Natural killer cell treated with Interleukin-12 subunit alpha and Interleukin-12 subunit beta and Interleukin-15 and Interleukin-18, amount 100 ng/mL, for 72 hours (primary cell): ENCODE results near the gene ATRNL1. TPM values are rescaled to one million over a fixed set of nuclear protein-coding genes. Genes with fewer than 3 reads are reported as not detected.
"Not testable (repeated sequence)": the region's sequence is repeated elsewhere in the genome, so short reads cannot be mapped to it uniquely, and the experiment has no call there.

Experiments
- ATAC-seq, 2 donors: fragments of 150-1000 bp; cut with Tn5 transposase in 1 of 2; sonication (Bioruptor Pico), chemical (Tn5 transposase) in 1 of 2; 2 replicates each; pipeline ENCODE4 v1.10.0; 2021
- DNase-seq: peaks from one replicate; pipeline ENCODE4 v3.0.0; 2022; ENCODE audit warnings: low spot score
- H3K27ac Mint-ChIP-seq, 2 donors: 1 replicate in 1 of 2; 2 replicates in 1 of 2; pipeline ENCODE4 v1.8.0; 2022; ENCODE audit warnings: mixed read lengths in 2 of 2, mild to moderate bottlenecking in 1 of 2, moderate library complexity in 1 of 2
- H3K27me3 Mint-ChIP-seq, 2 donors: 1 replicate in 1 of 2; 2 replicates in 1 of 2; pipeline ENCODE4 v1.8.0; 2022; ENCODE audit warnings: mixed read lengths in 2 of 2
- H3K36me3 Mint-ChIP-seq: one replicate; pipeline ENCODE4 v1.8.0; 2022; ENCODE audit warnings: mixed read lengths
- H3K4me1 Mint-ChIP-seq, 2 donors: 1 replicate in 1 of 2; 2 replicates in 1 of 2; pipeline ENCODE4 v1.8.0; 2022; ENCODE audit warnings: low read depth in 2 of 2, mixed read lengths in 2 of 2, mild to moderate bottlenecking in 1 of 2
- H3K4me3 Mint-ChIP-seq: one replicate; pipeline ENCODE4 v1.8.0; 2022; ENCODE audit warnings: mixed read lengths
- H3K9me3 Mint-ChIP-seq: 2 replicates; pipeline ENCODE4 v1.8.0; 2022; ENCODE audit warnings: mixed read lengths
- total RNA-seq, 2 donors: library from RNA; stranded (reverse); gene quantifications; one replicate each; pipeline ENCODE4 v1.2.3, GENCODE V29; 2022

Gene ATRNL1
- total RNA-seq, 2 donors from 2014 or later = not detected

- Mint-ChIP-seq H3K4me1 (peaks cover 3 to 11% of the 10 kb centered on the region in 2 donors), H3K27ac (no peak overlapping the region), H3K27me3 (no peaks in the 10 kb centered on the region), H3K4me3 (no peak overlapping the region), H3K36me3 (no peaks in the 10 kb centered on the region), H3K9me3 (no peaks in the 10 kb centered on the region)
- DNase-seq (no peak), ATAC-seq (no peak)
Observed at GRCh38 chr10:115209133-115209532, 116.0 kb downstream of the ATRNL1 start.

- no peak for ATAC-seq
- Mint-ChIP-seq H3K9me3 (no peaks in the 10 kb centered on the region), H3K36me3 (no peaks in the 10 kb centered on the region)
Observed at GRCh38 chr10:115214829-115215228, 121.7 kb downstream of the ATRNL1 start.

GRCh38 chr10:115219203-115219602 lies 126.0 kb downstream of the ATRNL1 start:
- H3K27me3 Mint-ChIP-seq = no peaks in the 10 kb centered on the region
- no peaks in the 10 kb centered on the region for H3K36me3 Mint-ChIP-seq
- H3K27ac Mint-ChIP-seq = no peak overlapping the region
- no peaks in the 10 kb centered on the region for H3K4me1 Mint-ChIP-seq
- H3K4me3 Mint-ChIP-seq = no peak overlapping the region
- H3K9me3 Mint-ChIP-seq = no peaks in the 10 kb centered on the region
- no peak for ATAC-seq
- DNase-seq = no peak

More at GRCh38 chr10:115214829-115215228, 121.7 kb downstream of the ATRNL1 start:
- no peaks in the 10 kb centered on the region for H3K27me3 Mint-ChIP-seq
- H3K4me3 Mint-ChIP-seq = no peak overlapping the region
- no peaks in the 10 kb centered on the region for H3K4me1 Mint-ChIP-seq
- no peak for DNase-seq
- no peak overlapping the region for H3K27ac Mint-ChIP-seq

DNA sequence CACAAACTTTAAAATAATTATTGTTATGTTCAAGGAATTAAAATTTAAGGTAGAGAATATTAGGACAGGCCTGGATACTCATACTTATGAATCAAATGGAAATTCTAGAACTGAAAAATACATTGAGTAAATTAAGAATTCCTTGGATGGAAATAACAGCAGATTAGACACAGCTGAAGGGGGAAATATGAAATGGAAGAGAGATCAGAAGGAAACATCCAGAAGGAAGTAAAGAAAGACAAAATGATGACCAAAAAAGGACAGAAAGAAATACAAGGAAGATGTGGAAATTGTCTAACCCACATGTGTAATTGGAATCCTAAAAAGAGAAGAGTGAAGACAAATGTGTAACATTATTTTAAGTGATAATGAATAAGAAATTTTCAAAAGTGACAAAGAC lies 128.9 kb downstream of the ATRNL1 start:
- Mint-ChIP-seq H3K36me3 (no peaks in the 10 kb centered on the region), H3K27ac (no peak overlapping the region), H3K9me3 (no peaks in the 10 kb centered on the region), H3K4me3 (no peak overlapping the region), H3K27me3 (no peaks in the 10 kb centered on the region), H3K4me1 (no peaks in the 10 kb centered on the region)
- no peak for ATAC-seq
- no peak for DNase-seq

DNA sequence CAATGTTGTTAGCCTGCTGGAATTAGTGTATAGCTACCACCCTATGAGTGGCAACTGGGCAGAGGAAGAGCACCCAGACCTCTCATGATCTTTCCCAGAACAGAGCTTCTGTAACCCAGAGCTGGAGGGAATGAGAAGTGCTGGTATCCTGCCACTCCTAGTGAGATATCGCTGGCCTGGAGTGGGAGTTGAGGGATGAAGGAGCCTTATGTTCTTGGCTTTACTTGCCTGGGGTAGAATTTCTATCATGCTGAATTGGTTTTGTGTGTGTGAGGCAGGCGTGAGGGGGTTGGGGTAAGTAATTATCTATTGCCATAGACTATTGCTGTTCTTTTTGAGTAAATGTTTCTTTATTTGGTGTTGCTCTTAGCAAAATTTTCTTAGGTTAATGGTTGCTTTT lies 146.6 kb downstream of the ATRNL1 start:
- Mint-ChIP-seq H3K36me3 (no peaks in the 10 kb centered on the region), H3K9me3 (peaks cover 5% of the 10 kb centered on the region), H3K27me3 (no peaks in the 10 kb centered on the region), H3K4me3 (no peak overlapping the region), H3K27ac (no peak overlapping the region), H3K4me1 (no peaks in the 10 kb centered on the region)
- DNase-seq (no peak), ATAC-seq (no peak)

- H3K4me3 Mint-ChIP-seq = no peak overlapping the region
- ATAC-seq = no peak
Observed at GRCh38 chr10:115250784-115251183, 157.6 kb downstream of the ATRNL1 start.

GRCh38 chr10:115253765-115254164 lies 160.6 kb downstream of the ATRNL1 start:
- not testable (repeated sequence) for H3K36me3 Mint-ChIP-seq, DNase-seq, H3K4me1 Mint-ChIP-seq, H3K27ac Mint-ChIP-seq, ATAC-seq, H3K27me3 Mint-ChIP-seq, H3K4me3 Mint-ChIP-seq
- peaks cover 24% of the 10 kb centered on the region for H3K9me3 Mint-ChIP-seq

More at GRCh38 chr10:115250784-115251183, 157.6 kb downstream of the ATRNL1 start:
- peaks cover 8% of the 10 kb centered on the region for H3K9me3 Mint-ChIP-seq
- no peak for DNase-seq
- H3K36me3 Mint-ChIP-seq = no peaks in the 10 kb centered on the region
- H3K27ac Mint-ChIP-seq = no peak overlapping the region
- H3K27me3 Mint-ChIP-seq = no peaks in the 10 kb centered on the region
- no peaks in the 10 kb centered on the region for H3K4me1 Mint-ChIP-seq

- Mint-ChIP-seq H3K4me1 (no peaks in the 10 kb centered on the region), H3K4me3 (no peak overlapping the region), H3K36me3 (no peaks in the 10 kb centered on the region), H3K27ac (no peak overlapping the region), H3K27me3 (no peaks in the 10 kb centered on the region), H3K9me3 (peaks cover 10% of the 10 kb centered on the region)
- ATAC-seq (no peak), DNase-seq (no peak)
Observed at GRCh38 chr10:115272482-115272881, 179.3 kb downstream of the ATRNL1 start.

- no peaks in the 10 kb centered on the region for H3K27me3 Mint-ChIP-seq
- H3K9me3 Mint-ChIP-seq = peaks cover 7% of the 10 kb centered on the region
- no peaks in the 10 kb centered on the region for H3K4me1 Mint-ChIP-seq
- no peak overlapping the region for H3K27ac Mint-ChIP-seq
- no peaks in the 10 kb centered on the region for H3K36me3 Mint-ChIP-seq
- no peak for ATAC-seq
- no peak overlapping the region for H3K4me3 Mint-ChIP-seq
- DNase-seq = no peak
Observed at GRCh38 chr10:115278294-115278693, 185.1 kb downstream of the ATRNL1 start.

DNA sequence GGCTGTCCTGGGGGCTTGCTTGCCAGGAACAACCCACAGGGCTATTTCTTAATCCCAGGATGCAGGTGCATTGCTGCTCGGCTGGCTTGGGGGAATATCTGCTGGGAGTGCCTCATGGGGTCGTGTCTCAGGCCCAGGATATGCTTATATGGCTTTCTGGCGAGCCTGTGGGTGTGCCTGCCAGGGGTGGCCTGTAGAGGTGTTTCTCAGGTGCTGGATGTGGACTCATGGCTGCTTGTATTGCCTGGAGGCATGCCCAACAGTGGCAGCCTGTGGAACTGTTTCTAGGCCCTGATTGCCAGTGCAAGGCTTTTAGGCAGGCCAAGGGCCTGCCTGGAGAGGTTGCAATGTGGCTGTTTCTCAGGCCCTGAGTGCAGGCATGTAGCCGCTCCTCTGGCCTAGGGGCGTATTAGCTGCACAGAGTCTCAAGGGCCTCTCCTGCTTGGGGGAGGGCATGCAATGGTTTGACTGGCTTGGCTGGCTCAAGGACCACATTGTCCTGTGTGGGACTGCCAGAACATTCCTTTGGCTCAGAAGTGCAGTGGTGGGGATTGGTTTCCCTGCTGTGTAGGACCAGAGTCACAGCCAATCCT lies 202.1 kb downstream of the ATRNL1 start:
- Mint-ChIP-seq H3K4me3 (no peak overlapping the region), H3K36me3 (peaks cover 8% of the 10 kb centered on the region), H3K27ac (no peak overlapping the region), H3K27me3 (no peaks in the 10 kb centered on the region), H3K4me1 (no peaks in the 10 kb centered on the region), H3K9me3 (peaks cover 16% of the 10 kb centered on the region)
- DNase-seq (no peak), ATAC-seq (peak in 1 of 2 donors; percentile 11)

DNA sequence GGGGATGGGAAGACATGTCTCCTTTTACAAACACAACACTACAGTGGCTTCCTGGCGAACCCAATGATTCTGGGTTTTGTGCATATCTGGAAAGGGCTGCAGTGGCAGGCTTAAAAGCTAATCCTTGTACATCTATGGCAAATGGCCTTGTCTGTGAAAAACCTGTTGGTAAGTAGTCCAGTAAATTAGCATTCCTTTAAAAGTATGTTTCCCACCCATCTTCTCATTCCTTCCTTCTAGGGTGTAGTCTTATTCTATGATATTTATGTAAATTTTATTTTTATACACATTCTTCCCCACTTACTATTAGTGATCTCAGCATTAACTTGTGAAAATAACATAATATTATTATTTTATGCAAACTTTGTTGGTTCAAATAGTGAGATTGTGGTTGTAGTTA lies 206.9 kb downstream of the ATRNL1 start:
- Mint-ChIP-seq H3K4me1 (no peaks in the 10 kb centered on the region), H3K9me3 (peaks cover 6% of the 10 kb centered on the region), H3K27me3 (no peaks in the 10 kb centered on the region), H3K27ac (no peak overlapping the region), H3K4me3 (no peak overlapping the region), H3K36me3 (no peaks in the 10 kb centered on the region)
- DNase-seq (no peak), ATAC-seq (no peak)

- Mint-ChIP-seq H3K9me3 (peaks cover 24% of the 10 kb centered on the region), H3K36me3 (peaks cover 17% of the 10 kb centered on the region)
- not testable (repeated sequence) for ATAC-seq, H3K27ac Mint-ChIP-seq, H3K4me1 Mint-ChIP-seq, H3K4me3 Mint-ChIP-seq, H3K27me3 Mint-ChIP-seq, DNase-seq
Observed at GRCh38 chr10:115319669-115320068, 226.5 kb downstream of the ATRNL1 start.

DNA sequence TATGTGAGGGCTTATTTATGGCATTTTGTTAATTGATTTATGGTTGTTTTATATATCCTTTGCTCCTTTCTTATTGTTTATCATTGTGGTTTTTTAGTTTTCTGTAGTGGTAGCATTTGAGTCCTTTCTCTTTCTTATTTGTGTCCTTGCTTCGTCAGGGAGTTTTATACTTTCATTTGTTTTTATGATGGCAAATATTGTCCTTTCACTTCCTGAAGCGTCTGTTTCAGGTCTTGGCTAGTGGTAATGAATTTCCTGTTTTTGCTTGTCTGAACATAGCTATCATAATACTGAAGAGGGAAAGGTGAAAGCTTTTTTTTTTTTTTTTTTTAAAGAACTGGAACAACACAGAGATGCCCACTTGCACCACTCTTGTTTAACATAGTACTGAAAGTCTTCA lies 228.2 kb downstream of the ATRNL1 start:
- no peak overlapping the region for H3K4me3 Mint-ChIP-seq
- ATAC-seq = no peak
- H3K4me1 Mint-ChIP-seq = no peaks in the 10 kb centered on the region
- H3K9me3 Mint-ChIP-seq = peaks cover 24% of the 10 kb centered on the region
- H3K27me3 Mint-ChIP-seq = no peaks in the 10 kb centered on the region
- H3K36me3 Mint-ChIP-seq = peaks cover 17% of the 10 kb centered on the region
- DNase-seq = no peak
- no peak overlapping the region for H3K27ac Mint-ChIP-seq

GRCh38 chr10:115328331-115328730 lies 235.2 kb downstream of the ATRNL1 start:
- Mint-ChIP-seq H3K27ac (no peak overlapping the region), H3K27me3 (no peaks in the 10 kb centered on the region), H3K4me3 (no peak overlapping the region), H3K36me3 (peaks cover 5% of the 10 kb centered on the region), H3K9me3 (peaks cover 8% of the 10 kb centered on the region), H3K4me1 (no peaks in the 10 kb centered on the region)
- no peak for DNase-seq
- ATAC-seq = no peak

DNA sequence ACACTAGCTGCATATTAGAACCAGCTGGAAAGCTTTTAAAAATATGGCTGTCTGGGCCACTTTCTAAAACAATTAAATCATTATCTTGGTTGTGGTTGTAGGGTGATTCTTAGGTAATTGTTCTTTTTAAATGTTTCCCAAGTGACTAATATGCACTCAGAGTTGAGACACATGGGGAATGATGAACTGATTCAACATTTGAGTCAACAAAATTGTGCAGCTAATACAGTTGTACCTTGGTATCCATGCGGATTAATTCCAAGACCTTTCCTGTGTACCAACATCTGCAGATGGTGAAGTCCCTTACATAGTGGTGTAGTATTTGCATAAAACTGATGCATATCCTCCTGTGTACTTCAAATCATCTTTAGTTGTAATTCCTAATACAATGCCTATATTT lies 242.2 kb downstream of the ATRNL1 start:
- no peaks in the 10 kb centered on the region for H3K36me3 Mint-ChIP-seq
- DNase-seq (no peak), ATAC-seq (no peak)
- H3K27me3 Mint-ChIP-seq = no peaks in the 10 kb centered on the region
- no peak overlapping the region for H3K4me3 Mint-ChIP-seq
- peaks cover 7% of the 10 kb centered on the region for H3K9me3 Mint-ChIP-seq
- H3K27ac Mint-ChIP-seq = no peak overlapping the region
- H3K4me1 Mint-ChIP-seq = no peaks in the 10 kb centered on the region
